H1 (cell line): ENCODE data around the gene RHOH. TPM values are rescaled to one million over a fixed set of nuclear protein-coding genes. Genes with fewer than 3 reads are reported as not detected.

ENCODE experiments used
- CTCF ChIA-PET: fragments of 300-600 bp; sonication (Branson Sonifier 250); formaldehyde crosslinking; loops from one replicate; lab custom pipeline; 2021; ENCODE audit not compliant: partially characterized antibody; lab: Charles Lee
- POLR2A ChIA-PET: fragments of 300-600 bp; sonication (Branson Sonifier 250); formaldehyde crosslinking; loops from one replicate; lab custom pipeline; 2021; ENCODE audit warnings: inconsistent platforms; ENCODE audit not compliant: partially characterized antibody; lab: Charles Lee
- DNase-seq, 2 experiments: peaks; one replicate each; pipeline versions ENCODE4 v3.0.0 to v3.0.0-alpha.2; 2010 to 2022; ENCODE audit warnings: low spot score in 2 of 2, low read depth in 1 of 2, mixed read lengths in 1 of 2
- FAIRE-seq: peaks from 2 replicates; lab custom pipeline; 2011; peaks lifted over from hg19 to GRCh38; lab: Jason Lieb, UNC
- H2AFZ ChIP-seq: 2 replicates; pipeline ENCODE4 v1.8.1; 2012; ENCODE audit warnings: low read length, inconsistent platforms
- H2AK5ac ChIP-seq: 2 replicates; pipeline ENCODE4 v1.6.1; 2013; ENCODE audit warnings: low read depth, low read length
- H2BK120ac ChIP-seq: replicated peaks from 2 replicates; pipeline ENCODE3; 2013; ENCODE audit warnings: low read depth, low read length, inconsistent platforms
- H2BK12ac ChIP-seq: 2 replicates; pipeline ENCODE4 v1.6.1; 2013; ENCODE audit warnings: low read depth, low read length
- H2BK15ac ChIP-seq: 2 replicates; pipeline ENCODE4 v1.6.1; 2013; ENCODE audit warnings: low read length
- H2BK20ac ChIP-seq: 2 replicates; pipeline ENCODE4 v1.6.1; 2013; ENCODE audit warnings: low read length
- H2BK5ac ChIP-seq: 2 replicates; pipeline ENCODE4 v1.6.1; 2013; ENCODE audit warnings: low read depth, low read length
- H3K14ac ChIP-seq: 2 replicates; pipeline ENCODE4 v1.6.1; 2013; ENCODE audit warnings: inconsistent platforms; ENCODE audit not compliant: insufficient read length
- H3K18ac ChIP-seq: 2 replicates; pipeline ENCODE4 v1.6.1; 2013; ENCODE audit warnings: low read length; ENCODE audit errors: extremely low read depth
- H3K23ac ChIP-seq: 2 replicates; pipeline ENCODE4 v1.6.1; 2013; ENCODE audit warnings: inconsistent platforms; ENCODE audit not compliant: insufficient read length
- H3K23me2 ChIP-seq: 2 replicates; pipeline ENCODE4 v1.6.1; 2013; ENCODE audit warnings: low read depth, low read length
- H3K27ac ChIP-seq: 2 replicates; pipeline ENCODE4 v1.6.1; 2011; ENCODE audit warnings: low read depth, low read length, inconsistent platforms
- H3K27me3 ChIP-seq, 4 experiments: replicated peaks in 1 of 4; 1 replicate in 1 of 4; 2 replicates in 3 of 4; pipeline versions ENCODE4 v1.6.1 to v1.8.1; 2011 to 2013; ENCODE audit warnings: low read length in 3 of 4, mild to moderate bottlenecking in 3 of 4, inconsistent platforms in 2 of 4, mixed read lengths in 2 of 4, moderate library complexity in 1 of 4; ENCODE audit not compliant: control insufficient read depth in 3 of 4, insufficient read depth in 3 of 4; ENCODE audit errors: extremely low read depth in 1 of 4
- H3K36me3 ChIP-seq, 4 experiments: 2 replicates each; pipeline versions ENCODE4 v1.6.1 to v1.8.1; 2011 to 2013; ENCODE audit warnings: mild to moderate bottlenecking in 4 of 4, low read length in 3 of 4, moderate library complexity in 2 of 4, control low read depth in 1 of 4, inconsistent platforms in 1 of 4; ENCODE audit not compliant: insufficient read depth in 4 of 4, control insufficient read depth in 2 of 4
- H3K4ac ChIP-seq: replicated peaks from 2 replicates; pipeline ENCODE3; 2013; ENCODE audit warnings: low read length, low read depth, mixed read lengths, inconsistent platforms; ENCODE audit not compliant: insufficient read length
- H3K4me1 ChIP-seq, 4 experiments: replicated peaks in 1 of 4; 1 replicate in 1 of 4; 2 replicates in 3 of 4; pipeline versions ENCODE4 v1.6.1 to v1.8.1; 2011 to 2013; ENCODE audit warnings: low read length in 3 of 4, inconsistent platforms in 2 of 4, mixed read lengths in 1 of 4; ENCODE audit not compliant: insufficient read depth in 4 of 4, control insufficient read depth in 3 of 4
- H3K4me2 ChIP-seq, 2 experiments: 2 replicates each; pipeline versions ENCODE4 v1.6.1 to v1.8.1; 2011 to 2013; ENCODE audit warnings: low read depth in 2 of 2, low read length in 2 of 2, control low read depth in 1 of 2, inconsistent platforms in 1 of 2, mild to moderate bottlenecking in 1 of 2; ENCODE audit not compliant: insufficient read depth in 1 of 2
- H3K4me3 ChIP-seq, 4 experiments: fragments of 200-600, 300-600 bp in 1 of 4; sonication (generic), shearing (Covaris generic), sonication (Bioruptor Twin) in 1 of 4; 2 replicates each; pipeline versions ENCODE4 v1.5.1 to v1.8.1; 2011 to 2016; ENCODE audit warnings: low read length in 4 of 4, low read depth in 3 of 4, control low read depth in 2 of 4, inconsistent platforms in 2 of 4, mild to moderate bottlenecking in 2 of 4, mixed read lengths in 1 of 4, moderate library complexity in 1 of 4; ENCODE audit not compliant: insufficient read depth in 2 of 4; ENCODE audit errors: extremely low read depth in 1 of 4
- H3K56ac ChIP-seq: replicated peaks from 2 replicates; pipeline ENCODE3; 2013; ENCODE audit warnings: low read depth, mild to moderate bottlenecking, mixed read lengths, low read length, inconsistent platforms; ENCODE audit not compliant: insufficient read length
- H3K79me1 ChIP-seq: 2 replicates; pipeline ENCODE4 v1.6.1; 2013; ENCODE audit warnings: low read depth, low read length, control low read depth
- H3K79me2 ChIP-seq, 2 experiments: 2 replicates each; pipeline versions ENCODE4 v1.6.1 to v1.8.1; 2012 to 2013; ENCODE audit warnings: low read length in 2 of 2, mild to moderate bottlenecking in 2 of 2, inconsistent platforms in 1 of 2; ENCODE audit not compliant: insufficient read depth in 2 of 2, control insufficient read depth in 1 of 2
- H3K9ac ChIP-seq, 4 experiments: replicated peaks in 1 of 4; 1 replicate in 1 of 4; 2 replicates in 3 of 4; pipeline versions ENCODE4 v1.6.1 to v1.8.1; 2011 to 2013; ENCODE audit warnings: low read depth in 3 of 4, low read length in 3 of 4, control low read depth in 2 of 4, mild to moderate bottlenecking in 2 of 4, moderate library complexity in 2 of 4, inconsistent platforms in 1 of 4; ENCODE audit errors: extremely low read depth in 1 of 4
- H3K9me3 ChIP-seq, 2 experiments: 2 replicates each; pipeline versions ENCODE4 v1.6.1 to v1.8.1; 2012 to 2013; ENCODE audit warnings: mild to moderate bottlenecking in 2 of 2, moderate library complexity in 2 of 2, control low read depth in 1 of 2, inconsistent platforms in 1 of 2, low read depth in 1 of 2, low read length in 1 of 2, mixed read lengths in 1 of 2; ENCODE audit not compliant: insufficient read depth in 2 of 2
- H4K20me1 ChIP-seq, 2 experiments: replicated peaks in 1 of 2; 2 replicates each; pipeline versions ENCODE3 to v1.8.1; 2011 to 2013; ENCODE audit warnings: inconsistent platforms in 2 of 2, low read length in 2 of 2, mild to moderate bottlenecking in 1 of 2; ENCODE audit not compliant: insufficient read depth in 2 of 2, control insufficient read depth in 1 of 2
- H4K5ac ChIP-seq: 2 replicates; pipeline ENCODE4 v1.6.1; 2013; ENCODE audit warnings: low read length, low read depth, mixed read lengths, inconsistent platforms; ENCODE audit not compliant: insufficient read length
- H4K8ac ChIP-seq: 2 replicates; pipeline ENCODE4 v1.8.0; 2013; ENCODE audit warnings: mild to moderate bottlenecking, moderate library complexity, low read length, inconsistent platforms; ENCODE audit not compliant: insufficient read depth; ENCODE audit errors: extremely low read depth
- H4K91ac ChIP-seq: replicated peaks from 2 replicates; pipeline ENCODE3; 2013; ENCODE audit warnings: low read length, mixed read lengths, inconsistent platforms; ENCODE audit not compliant: insufficient read length
- HDAC6 ChIP-seq: IDR thresholded peaks from one replicate; pipeline ENCODE4 v1.7.1; 2012; ENCODE audit warnings: low read depth, mild to moderate bottlenecking, inconsistent platforms, low read length, moderate library complexity
- WGBS, 2 experiments: shearing (Covaris generic) in 1 of 2; methylation state at CpG; one replicate each; pipeline versions ENCODE4 v1.1.6 to v1.1.7; 2013 to 2015; ENCODE audit warnings: low lambda C conversion rate in 2 of 2, mixed read lengths in 2 of 2, inconsistent platforms in 1 of 2, low coverage in 1 of 2, missing lambda C conversion rate in 1 of 2; ENCODE audit not compliant: insufficient replicate concordance in 2 of 2, insufficient coverage in 1 of 2, insufficient read length in 1 of 2; ENCODE audit errors: extremely low coverage in 1 of 2, missing lambda C conversion rate in 1 of 2; 5-methylcytosine and 5-hydroxymethylcytosine counted together
- polyA plus RNA-seq, 7 experiments: library from polyadenylated mRNA; depleted of rRNA in 3 of 7; stranded (reverse) in 5 of 7; unstranded in 2 of 7; fragments of >200 nt in 5 of 7; fragments of 200-250 nt in 2 of 7; gene quantifications; 1 replicate in 5 of 7; 2 replicates in 1 of 7; 4 replicates in 1 of 7; pipeline versions ENCODE4 v1.2.1 to v1.2.3, GENCODE V29; 2011 to 2013; ENCODE audit warnings: missing spikeins in 2 of 7, mixed read lengths in 2 of 7
- total RNA-seq: library from RNA; stranded (reverse); fragmentation: NEBNext Ultra II Directional; extraction: Animal tissue kit (Norgen Biotek cat#: 25700); gene quantifications from 2 replicates; pipeline ENCODE4 v1.2.1, GENCODE V29; 2021

Gene RHOH
- total and polyA plus RNA-seq, 2 of the 8 experiments (the other 6 are each of a cell fraction or from before 2014, with no cell fraction given), result 5.9 to 6.9 TPM

DNA sequence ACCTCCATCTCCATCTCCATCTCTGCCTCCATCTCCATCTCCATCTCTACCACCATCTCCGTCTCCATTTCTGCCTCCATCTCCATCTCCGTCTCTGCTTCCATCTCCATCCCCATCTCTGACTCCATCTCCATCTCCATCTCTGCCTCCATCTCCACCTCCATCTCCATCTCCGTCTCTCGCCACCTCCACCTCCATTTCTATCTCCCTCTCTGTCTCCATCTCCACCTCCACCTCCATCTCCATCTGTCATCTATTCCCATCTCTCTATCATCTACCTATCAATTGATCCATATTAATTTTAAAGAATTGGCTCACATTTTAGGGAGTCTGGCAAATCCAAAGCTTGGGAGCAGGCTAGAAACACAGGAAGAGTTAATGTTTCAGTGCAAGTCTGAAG, 98.7 kb downstream of the RHOH start:
- H3K9me3 ChIP-seq, result peaks cover 6 to 11% of the 10 kb centered on the region in 2 experiments; a peak in 3 of 4 replicates
- WGBS, 2 experiments, result 92 to 100% methylated on average over 2 to 4 of the region's 4 CpGs
- H2AFZ ChIP-seq, result no peak overlapping the region
- H3K27ac ChIP-seq, result no peak overlapping the region
- H2BK120ac ChIP-seq, result no peak overlapping the region
- H3K79me2 ChIP-seq, result no peaks in the 10 kb centered on the region
- H3K79me1 ChIP-seq, result no peaks in the 10 kb centered on the region
- no peak overlapping the region for H3K4me2 ChIP-seq
- no peak overlapping the region for H3K14ac ChIP-seq
- no peaks in the 10 kb centered on the region for H4K20me1 ChIP-seq
- no peak overlapping the region for H4K8ac ChIP-seq
- H4K5ac ChIP-seq, result no peak overlapping the region
- no peaks in the 10 kb centered on the region for H3K36me3 ChIP-seq
- POLR2A ChIA-PET, result no interaction called here
- H2BK5ac ChIP-seq, result no peak overlapping the region
- no peak overlapping the region for H3K56ac ChIP-seq
- no peak overlapping the region for H2BK15ac ChIP-seq
- H2AK5ac ChIP-seq, result peak overlapping the region; percentile 4; the same call in 1 of the 2 replicates
- no peak overlapping the region for H4K91ac ChIP-seq
- peaks cover 19% of the 10 kb centered on the region; the same call in 1 of the 2 replicates for H3K23me2 ChIP-seq
- no peak overlapping the region for H3K9ac ChIP-seq
- no peak overlapping the region for H3K4me3 ChIP-seq
- no peak overlapping the region for H3K23ac ChIP-seq
- H3K27me3 ChIP-seq, result no peaks in the 10 kb centered on the region
- CTCF ChIA-PET, result no interaction called here
- DNase-seq (no peak), FAIRE-seq (no peak)
- H2BK12ac ChIP-seq, result no peak overlapping the region
- no peak overlapping the region for H3K18ac ChIP-seq
- no peak overlapping the region for H3K4ac ChIP-seq
- peaks cover 0 to 5% (median 1%) of the 10 kb centered on the region in 4 experiments; a peak in 1 of 7 replicates for H3K4me1 ChIP-seq
- no peak overlapping the region for H2BK20ac ChIP-seq
- TF ChIP-seq HDAC6, result no peak
